Astrocyte (in vitro differentiated cells and primary cell): ENCODE measurements around the gene COL4A6. TPM values are rescaled to one million over a fixed set of nuclear protein-coding genes. Genes with fewer than 3 reads are reported as not detected.
A peak's percentile ranks its signal among the peaks of the same experiment; 100 is the strongest.

Experiments
- DNase-seq: peaks from one replicate; pipeline ENCODE4 v3.0.0-alpha.2; 2010; ENCODE audit warnings: low read depth
- FAIRE-seq: peaks from 2 replicates; lab custom pipeline; 2011; peaks lifted over from hg19 to GRCh38; lab: Jason Lieb, UNC
- H2AFZ ChIP-seq: 2 replicates; pipeline ENCODE4 v1.6.0; 2012; ENCODE audit warnings: low read depth, low read length, inconsistent platforms
- H3K27ac ChIP-seq: 2 replicates; pipeline ENCODE4 v1.5.1; 2011; ENCODE audit warnings: low read depth, low read length, inconsistent platforms
- H3K27me3 ChIP-seq: 2 replicates; pipeline ENCODE4 v1.6.0; 2011; ENCODE audit warnings: low read length, inconsistent platforms; ENCODE audit not compliant: insufficient read depth
- H3K36me3 ChIP-seq: 2 replicates; pipeline ENCODE4 v1.5.1; 2011; ENCODE audit warnings: low read length, inconsistent platforms; ENCODE audit not compliant: insufficient read depth
- H3K4me1 ChIP-seq: 2 replicates; pipeline ENCODE4 v1.5.1; 2011; ENCODE audit warnings: low read length, inconsistent platforms; ENCODE audit not compliant: insufficient read depth
- H3K4me2 ChIP-seq: 2 replicates; pipeline ENCODE4 v1.6.0; 2012; ENCODE audit warnings: low read length, inconsistent platforms
- H3K4me3 ChIP-seq: 2 replicates; pipeline ENCODE4 v1.5.1; 2011; ENCODE audit warnings: low read depth, mild to moderate bottlenecking, low read length, inconsistent platforms; ENCODE audit not compliant: insufficient read depth
- H3K79me2 ChIP-seq: 2 replicates; pipeline ENCODE4 v1.6.0; 2012; ENCODE audit warnings: mild to moderate bottlenecking, low read length, inconsistent platforms; ENCODE audit not compliant: insufficient read depth
- H3K9ac ChIP-seq: 2 replicates; pipeline ENCODE4 v1.6.0; 2012; ENCODE audit warnings: mild to moderate bottlenecking, low read length, inconsistent platforms
- H3K9me3 ChIP-seq: 2 replicates; pipeline ENCODE4 v1.5.1; 2012; ENCODE audit warnings: low read depth, mild to moderate bottlenecking, low read length, inconsistent platforms; ENCODE audit not compliant: insufficient read depth
- H4K20me1 ChIP-seq: 2 replicates; pipeline ENCODE4 v1.6.0; 2012; ENCODE audit warnings: low read length, inconsistent platforms; ENCODE audit not compliant: insufficient read depth
- H3K27ac Mint-ChIP-seq: one replicate; pipeline ENCODE4 v1.8.0; 2021; ENCODE audit warnings: mild to moderate bottlenecking, mixed read lengths; ENCODE audit not compliant: unreplicated experiment
- H3K27me3 Mint-ChIP-seq: one replicate; pipeline ENCODE4 v1.8.0; 2021; ENCODE audit warnings: low read depth, mixed read lengths; ENCODE audit not compliant: unreplicated experiment
- H3K36me3 Mint-ChIP-seq: one replicate; pipeline ENCODE4 v1.8.0; 2021; ENCODE audit warnings: low read depth, mixed read lengths; ENCODE audit not compliant: unreplicated experiment
- H3K4me1 Mint-ChIP-seq: one replicate; pipeline ENCODE4 v1.8.0; 2021; ENCODE audit warnings: low read depth, mixed read lengths; ENCODE audit not compliant: unreplicated experiment
- H3K4me3 Mint-ChIP-seq: one replicate; pipeline ENCODE4 v1.8.0; 2021; ENCODE audit warnings: mild to moderate bottlenecking, moderate library complexity, mixed read lengths; ENCODE audit not compliant: unreplicated experiment
- H3K9me3 Mint-ChIP-seq: one replicate; pipeline ENCODE4 v1.8.0; 2021; ENCODE audit warnings: mild to moderate bottlenecking, mixed read lengths; ENCODE audit not compliant: unreplicated experiment
- EZH2 ChIP-seq: IDR thresholded peaks from 2 replicates; pipeline ENCODE4 v1.6.1; 2012; ENCODE audit warnings: mild to moderate bottlenecking, low read length, inconsistent platforms; ENCODE audit not compliant: insufficient read depth
- total RNA-seq: library from RNA; stranded (reverse); gene quantifications from 2 replicates; pipeline ENCODE4 v1.2.1, GENCODE V29; 2021
- TF ChIP-seq, protein P1 (sequence below): IDR thresholded peaks from 2 replicates; pipeline ENCODE4 v1.5.1; 2011; ENCODE audit warnings: low read depth, mild to moderate bottlenecking, inconsistent platforms, low read length, moderate library complexity; ENCODE audit not compliant: insufficient read depth

Gene COL4A6
- total RNA-seq, 1 donor from 2014 or later: 8.1 TPM

DNA sequence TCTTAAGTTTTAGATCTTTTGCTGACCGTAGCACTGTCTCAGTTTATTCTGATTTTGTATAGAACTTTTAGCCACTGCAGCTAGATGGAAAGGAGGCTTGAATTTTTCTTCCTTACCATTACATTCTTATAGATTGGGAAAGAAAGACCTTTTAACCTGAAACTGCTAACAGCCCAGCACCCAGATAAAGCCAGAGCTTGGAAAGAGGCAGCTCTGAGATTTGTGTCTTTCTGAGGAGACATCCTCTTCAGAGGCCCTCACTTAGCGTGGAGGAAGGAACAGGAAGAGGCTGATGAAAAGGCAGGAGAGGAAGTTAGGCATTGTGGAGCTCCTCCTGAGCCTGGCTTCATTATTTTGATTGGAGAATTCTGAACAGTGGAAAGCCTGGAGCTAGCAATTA lies 311.6 kb downstream of the COL4A6 start:
- H3K4me1 ChIP-seq: peaks cover 20% of the 10 kb centered on the region
- H3K36me3 ChIP-seq: no peaks in the 10 kb centered on the region
- no peak for TF ChIP-seq EZH2
- TF ChIP-seq, protein P1, sequence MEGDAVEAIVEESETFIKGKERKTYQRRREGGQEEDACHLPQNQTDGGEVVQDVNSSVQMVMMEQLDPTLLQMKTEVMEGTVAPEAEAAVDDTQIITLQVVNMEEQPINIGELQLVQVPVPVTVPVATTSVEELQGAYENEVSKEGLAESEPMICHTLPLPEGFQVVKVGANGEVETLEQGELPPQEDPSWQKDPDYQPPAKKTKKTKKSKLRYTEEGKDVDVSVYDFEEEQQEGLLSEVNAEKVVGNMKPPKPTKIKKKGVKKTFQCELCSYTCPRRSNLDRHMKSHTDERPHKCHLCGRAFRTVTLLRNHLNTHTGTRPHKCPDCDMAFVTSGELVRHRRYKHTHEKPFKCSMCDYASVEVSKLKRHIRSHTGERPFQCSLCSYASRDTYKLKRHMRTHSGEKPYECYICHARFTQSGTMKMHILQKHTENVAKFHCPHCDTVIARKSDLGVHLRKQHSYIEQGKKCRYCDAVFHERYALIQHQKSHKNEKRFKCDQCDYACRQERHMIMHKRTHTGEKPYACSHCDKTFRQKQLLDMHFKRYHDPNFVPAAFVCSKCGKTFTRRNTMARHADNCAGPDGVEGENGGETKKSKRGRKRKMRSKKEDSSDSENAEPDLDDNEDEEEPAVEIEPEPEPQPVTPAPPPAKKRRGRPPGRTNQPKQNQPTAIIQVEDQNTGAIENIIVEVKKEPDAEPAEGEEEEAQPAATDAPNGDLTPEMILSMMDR: no peak
- H3K4me1 Mint-ChIP-seq: peaks cover 14% of the 10 kb centered on the region
- H3K27me3 ChIP-seq: no peaks in the 10 kb centered on the region
- H3K4me3 ChIP-seq: no peak overlapping the region
- H3K27me3 Mint-ChIP-seq: no peaks in the 10 kb centered on the region
- H3K27ac ChIP-seq: no peak overlapping the region
- no peak for FAIRE-seq
- no peak overlapping the region for H3K9ac ChIP-seq
- no peak overlapping the region for H2AFZ ChIP-seq
- no peaks in the 10 kb centered on the region for H3K79me2 ChIP-seq
- H3K4me2 ChIP-seq: no peak overlapping the region
- no peaks in the 10 kb centered on the region for H3K9me3 ChIP-seq
- no peaks in the 10 kb centered on the region for H4K20me1 ChIP-seq
- DNase-seq: no peak
- H3K9me3 Mint-ChIP-seq: no peaks in the 10 kb centered on the region
- no peaks in the 10 kb centered on the region for H3K36me3 Mint-ChIP-seq
- no peak overlapping the region for H3K4me3 Mint-ChIP-seq
- no peak overlapping the region for H3K27ac Mint-ChIP-seq

DNA sequence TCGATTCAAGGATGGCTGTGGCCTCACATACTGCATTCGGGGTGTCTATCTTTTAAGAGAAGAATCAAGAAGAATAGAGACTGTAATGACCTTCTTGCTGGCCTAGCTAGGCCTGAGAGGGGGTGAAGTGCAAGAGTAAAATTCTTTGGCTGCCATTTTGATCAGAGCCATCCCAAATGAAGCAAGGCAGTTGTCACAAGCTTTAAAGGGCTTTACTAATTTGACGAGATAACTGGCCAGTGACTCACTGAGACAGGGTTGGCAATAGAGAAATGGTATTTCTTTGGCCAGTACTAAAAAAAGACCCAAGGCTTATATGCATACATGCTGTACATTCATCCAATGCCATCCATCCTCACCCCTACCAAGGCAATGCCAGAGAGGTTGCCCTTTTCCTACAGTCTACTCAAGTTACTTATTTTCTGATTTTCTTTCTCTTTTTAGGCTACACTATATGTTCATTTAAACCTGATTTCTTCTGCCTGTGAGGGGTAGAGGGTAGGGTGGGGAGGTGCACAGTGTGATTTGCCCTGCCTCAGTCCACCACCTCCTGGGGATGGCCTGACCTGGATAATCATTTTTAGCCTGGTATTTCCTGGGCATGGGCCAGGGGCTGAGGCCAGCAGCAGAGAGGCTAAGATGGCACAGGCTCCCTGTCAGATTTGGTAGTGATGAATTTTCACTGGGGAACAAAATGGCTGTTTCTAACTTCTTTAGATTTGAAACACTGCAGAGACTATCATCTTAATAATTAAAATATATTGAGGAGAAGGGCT lies 314.4 kb downstream of the COL4A6 start:
- peak; percentile 9 for DNase-seq
- Histone ChIP-seq H3K4me2 (no peak overlapping the region), H3K4me1 (peaks cover 12% of the 10 kb centered on the region), H3K4me3 (no peak overlapping the region), H3K36me3 (no peaks in the 10 kb centered on the region), H3K27me3 (no peaks in the 10 kb centered on the region), H3K27ac (no peak overlapping the region), H3K9me3 (no peaks in the 10 kb centered on the region), H2AFZ (no peak overlapping the region), H3K9ac (no peak overlapping the region), H3K79me2 (no peaks in the 10 kb centered on the region), H4K20me1 (no peaks in the 10 kb centered on the region)
- Mint-ChIP-seq H3K4me3 (no peak overlapping the region), H3K27ac (peak overlapping the region; percentile 96), H3K4me1 (peaks cover 18% of the 10 kb centered on the region), H3K36me3 (no peaks in the 10 kb centered on the region), H3K27me3 (no peaks in the 10 kb centered on the region), H3K9me3 (no peaks in the 10 kb centered on the region)
- peak; percentile 95 for FAIRE-seq
- TF ChIP-seq, protein P1: no peak
- no peak for TF ChIP-seq EZH2

DNA sequence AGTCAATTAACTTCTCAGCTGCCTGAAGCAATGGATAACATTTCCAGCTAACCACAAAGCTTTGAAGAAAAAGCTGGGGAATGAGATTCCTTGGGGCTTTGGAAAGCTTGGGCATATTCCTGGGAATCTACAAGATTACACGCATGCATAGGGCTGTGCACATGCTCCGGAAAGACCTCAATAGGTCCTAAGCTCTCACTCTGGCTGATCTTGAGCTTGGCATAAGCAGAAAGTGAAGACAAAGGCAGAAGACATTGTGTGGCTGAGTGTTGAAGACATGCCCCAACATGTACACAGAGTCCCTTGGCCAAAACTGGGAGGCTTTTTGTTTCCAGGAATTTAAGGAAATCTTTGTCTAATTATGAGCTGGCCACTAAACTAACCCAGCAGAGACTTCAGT lies 315.5 kb downstream of the COL4A6 start:
- FAIRE-seq: peak; percentile 97

More for the DNA sequence above, 315.5 kb downstream of the COL4A6 start:
- Histone ChIP-seq H3K27me3 (no peaks in the 10 kb centered on the region), H3K27ac (peak overlapping the region; percentile 53), H3K4me1 (peaks cover 12% of the 10 kb centered on the region), H2AFZ (no peak overlapping the region), H3K9me3 (no peaks in the 10 kb centered on the region), H3K4me3 (no peak overlapping the region), H3K79me2 (no peaks in the 10 kb centered on the region), H3K9ac (no peak overlapping the region), H3K4me2 (no peak overlapping the region), H4K20me1 (no peaks in the 10 kb centered on the region), H3K36me3 (no peaks in the 10 kb centered on the region)
- Mint-ChIP-seq H3K27me3 (no peaks in the 10 kb centered on the region), H3K36me3 (no peaks in the 10 kb centered on the region), H3K4me3 (no peak overlapping the region), H3K9me3 (no peaks in the 10 kb centered on the region), H3K4me1 (peaks cover 18% of the 10 kb centered on the region), H3K27ac (peak overlapping the region; percentile 96)
- TF ChIP-seq, protein P1: no peak
- no peak for TF ChIP-seq EZH2
- peak; percentile 72 for DNase-seq
